Measurements from ENCODE around the gene KDM2A. TPM values are rescaled to one million over a fixed set of nuclear protein-coding genes. Genes with fewer than 3 reads are reported as not detected.

KDM2A gene
- total RNA-seq, 4 donors from 2014 or later = 33.4 to 84.7 (median 64.8) TPM

DNA sequence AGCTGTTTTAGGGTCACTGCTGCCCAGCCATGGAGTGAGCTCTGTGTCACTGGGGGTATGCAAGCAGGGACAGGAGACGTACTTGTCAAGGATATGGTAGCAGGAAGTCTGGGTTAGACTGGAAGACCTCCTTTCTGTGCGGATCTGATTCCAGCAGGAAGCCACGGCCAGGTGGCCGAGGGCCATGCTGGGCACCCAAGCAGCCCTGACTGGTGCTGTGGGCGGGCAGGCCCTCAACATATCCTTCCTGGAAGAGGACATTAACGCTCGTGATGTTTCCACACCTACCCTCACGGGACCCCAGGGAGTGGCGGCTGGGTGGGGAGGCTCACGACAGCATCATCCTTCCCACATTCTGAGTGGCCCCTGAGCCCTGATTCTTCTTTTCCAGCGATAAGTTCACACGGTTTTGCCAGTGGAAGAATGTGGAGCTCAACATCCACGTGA, 161.3 kb downstream of the KDM2A start:
- H3K9me3 ChIP-seq = no peaks in the 10 kb centered on the region
- H3K27me3 ChIP-seq = no peaks in the 10 kb centered on the region
- no peak overlapping the region for H3K4me3 ChIP-seq
- intact Hi-C loops (cut with DNase I) = no loop called here
- TF ChIP-seq, protein P1, sequence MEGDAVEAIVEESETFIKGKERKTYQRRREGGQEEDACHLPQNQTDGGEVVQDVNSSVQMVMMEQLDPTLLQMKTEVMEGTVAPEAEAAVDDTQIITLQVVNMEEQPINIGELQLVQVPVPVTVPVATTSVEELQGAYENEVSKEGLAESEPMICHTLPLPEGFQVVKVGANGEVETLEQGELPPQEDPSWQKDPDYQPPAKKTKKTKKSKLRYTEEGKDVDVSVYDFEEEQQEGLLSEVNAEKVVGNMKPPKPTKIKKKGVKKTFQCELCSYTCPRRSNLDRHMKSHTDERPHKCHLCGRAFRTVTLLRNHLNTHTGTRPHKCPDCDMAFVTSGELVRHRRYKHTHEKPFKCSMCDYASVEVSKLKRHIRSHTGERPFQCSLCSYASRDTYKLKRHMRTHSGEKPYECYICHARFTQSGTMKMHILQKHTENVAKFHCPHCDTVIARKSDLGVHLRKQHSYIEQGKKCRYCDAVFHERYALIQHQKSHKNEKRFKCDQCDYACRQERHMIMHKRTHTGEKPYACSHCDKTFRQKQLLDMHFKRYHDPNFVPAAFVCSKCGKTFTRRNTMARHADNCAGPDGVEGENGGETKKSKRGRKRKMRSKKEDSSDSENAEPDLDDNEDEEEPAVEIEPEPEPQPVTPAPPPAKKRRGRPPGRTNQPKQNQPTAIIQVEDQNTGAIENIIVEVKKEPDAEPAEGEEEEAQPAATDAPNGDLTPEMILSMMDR (IDR thresholded peaks at IDR 0.05) = no peak
- TF ChIP-seq POLR2A (IDR thresholded peaks at IDR 0.05) = no peak
- no peak for DNase-seq
- 56 to 75% methylated on average over 4 to 7 of the region's 13 CpGs for WGBS, 2 donors
- H3K27ac ChIP-seq = peak overlapping the region in 3 of 4 donors; percentile 97 to 98 (median 97)
- peaks cover 37 to 76% (median 42%) of the 10 kb centered on the region in 3 donors for H3K4me1 ChIP-seq
- peaks cover 56 to 82% (median 62%) of the 10 kb centered on the region in 3 donors for H3K36me3 ChIP-seq

DNA sequence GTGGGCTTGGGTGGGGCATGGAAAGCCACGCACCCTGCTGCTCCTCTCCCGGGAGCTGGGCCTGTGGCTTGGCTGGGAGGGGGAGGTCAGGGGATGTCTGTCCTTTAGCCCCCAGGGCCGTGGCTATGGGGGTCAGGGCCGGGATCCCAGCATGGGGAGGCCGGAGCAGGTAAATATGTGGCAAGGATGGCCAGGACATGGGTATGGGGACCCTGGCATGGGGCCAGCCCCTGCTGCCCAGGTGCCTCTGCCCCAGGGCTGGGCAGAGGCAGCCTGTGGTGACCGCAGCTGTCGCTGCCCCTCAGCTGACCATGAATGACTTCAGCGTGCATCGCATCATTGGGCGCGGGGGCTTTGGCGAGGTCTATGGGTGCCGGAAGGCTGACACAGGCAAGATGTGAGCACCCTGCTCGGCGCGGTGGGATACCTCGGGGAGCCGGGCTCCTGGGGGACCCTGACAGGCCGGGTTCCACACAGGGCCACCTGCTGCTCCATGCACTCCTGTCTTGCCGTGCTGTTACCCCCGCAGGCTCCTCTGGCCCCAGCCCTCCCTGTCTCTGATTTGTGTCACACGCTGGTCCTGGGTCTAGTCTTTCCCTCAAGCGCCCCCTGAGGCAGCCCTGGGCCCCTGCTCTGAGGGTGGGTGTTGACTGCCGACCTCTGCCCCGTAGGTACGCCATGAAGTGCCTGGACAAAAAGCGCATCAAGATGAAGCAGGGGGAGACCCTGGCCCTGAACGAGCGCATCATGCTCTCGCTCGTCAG, 161.9 kb downstream of the KDM2A start:
- TF ChIP-seq, protein P1 (IDR thresholded peaks at IDR 0.05) = no peak
- no peak for TF ChIP-seq POLR2A (IDR thresholded peaks at IDR 0.05)
- H3K27ac ChIP-seq = peak overlapping the region in 3 of 4 donors; percentile 97 to 98 (median 97)
- H3K4me1 ChIP-seq = peaks cover 31 to 73% (median 36%) of the 10 kb centered on the region in 3 donors
- no peaks in the 10 kb centered on the region for H3K27me3 ChIP-seq
- no peak overlapping the region for H3K4me3 ChIP-seq
- intact Hi-C loops (cut with DNase I) = no loop called here
- no peaks in the 10 kb centered on the region for H3K9me3 ChIP-seq
- 98% methylated on average over 10 of the region's 31 CpGs; no CpG with 5 or more reads in 1 of the 2 donors for WGBS, 2 donors
- DNase-seq = no peak
- peaks cover 62 to 82% (median 69%) of the 10 kb centered on the region in 3 donors for H3K36me3 ChIP-seq

DNA sequence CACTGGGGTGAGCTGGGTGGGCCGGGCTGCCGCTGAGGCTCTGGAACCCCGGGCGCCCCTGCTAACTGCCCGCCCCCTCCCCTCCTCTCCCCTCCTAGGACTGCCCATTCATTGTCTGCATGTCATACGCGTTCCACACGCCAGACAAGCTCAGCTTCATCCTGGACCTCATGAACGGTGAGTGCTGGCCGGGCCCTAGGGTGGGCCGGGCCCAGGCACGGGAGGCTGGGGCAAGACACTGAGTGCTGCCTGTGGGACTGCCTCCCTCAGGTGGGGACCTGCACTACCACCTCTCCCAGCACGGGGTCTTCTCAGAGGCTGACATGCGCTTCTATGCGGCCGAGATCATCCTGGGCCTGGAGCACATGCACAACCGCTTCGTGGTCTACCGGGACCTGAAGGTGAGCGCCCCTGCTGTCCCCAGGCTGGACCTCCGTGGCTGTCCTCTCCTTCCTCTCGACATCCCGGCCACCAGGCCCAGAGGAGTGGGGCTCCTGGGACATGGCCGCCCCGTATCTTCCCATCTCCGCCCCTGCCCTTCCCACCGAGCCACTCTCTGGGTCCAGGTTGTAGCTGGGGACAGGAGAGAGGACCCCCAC, 162.6 kb downstream of the KDM2A start:
- no peak for DNase-seq
- Histone ChIP-seq H3K36me3 (peaks cover 68 to 87% (median 71%) of the 10 kb centered on the region in 3 donors), H3K27me3 (no peaks in the 10 kb centered on the region), H3K9me3 (no peaks in the 10 kb centered on the region), H3K27ac (peak overlapping the region in 2 of 4 donors; percentile 66 to 77), H3K4me3 (no peak overlapping the region), H3K4me1 (peaks cover 29 to 73% (median 31%) of the 10 kb centered on the region in 3 donors)
- intact Hi-C loops (cut with DNase I) = no loop called here
- WGBS, 2 donors = 91 to 93% methylated on average over 12 to 19 of the region's 27 CpGs
- TF ChIP-seq, protein P1 (IDR thresholded peaks at IDR 0.05) = no peak
- TF ChIP-seq POLR2A (IDR thresholded peaks at IDR 0.05) = no peak

DNA sequence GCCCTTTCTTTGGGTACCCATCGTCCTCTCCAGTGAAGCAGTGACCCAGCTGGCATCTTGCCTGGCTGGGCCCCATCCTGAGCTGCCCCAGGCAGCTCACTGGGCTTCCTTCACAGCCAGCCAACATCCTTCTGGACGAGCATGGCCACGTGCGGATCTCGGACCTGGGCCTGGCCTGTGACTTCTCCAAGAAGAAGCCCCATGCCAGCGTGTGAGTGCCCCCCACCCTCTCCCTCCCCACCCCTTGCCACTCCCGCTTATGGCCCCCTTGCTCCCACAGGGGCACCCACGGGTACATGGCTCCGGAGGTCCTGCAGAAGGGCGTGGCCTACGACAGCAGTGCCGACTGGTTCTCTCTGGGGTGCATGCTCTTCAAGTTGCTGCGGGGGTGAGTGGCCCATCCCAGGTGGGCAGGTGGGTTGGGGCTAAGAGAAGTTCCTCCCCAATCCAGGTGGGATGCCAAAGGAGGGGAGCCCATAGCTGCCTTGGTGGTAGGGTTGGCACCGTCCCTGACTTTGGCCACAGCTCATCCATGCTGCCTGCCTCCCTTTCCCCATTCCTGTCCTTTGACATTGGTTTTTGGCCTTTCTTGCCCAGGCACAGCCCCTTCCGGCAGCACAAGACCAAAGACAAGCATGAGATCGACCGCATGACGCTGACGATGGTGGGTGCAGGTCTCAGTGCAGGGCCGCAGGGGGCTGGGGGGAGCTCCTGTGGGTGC, 163.3 kb downstream of the KDM2A start:
- intact Hi-C loops (cut with DNase I) = no loop called here
- no peaks in the 10 kb centered on the region for H3K27me3 ChIP-seq
- H3K9me3 ChIP-seq = no peaks in the 10 kb centered on the region
- H3K4me1 ChIP-seq = peaks cover 26 to 73% (median 31%) of the 10 kb centered on the region in 3 donors
- WGBS, 2 donors = 82 to 90% methylated on average over 3 to 11 of the region's 20 CpGs
- TF ChIP-seq POLR2A (IDR thresholded peaks at IDR 0.05) = no peak
- TF ChIP-seq, protein P1 (IDR thresholded peaks at IDR 0.05) = no peak
- H3K4me3 ChIP-seq = no peak overlapping the region
- peaks cover 68 to 94% (median 71%) of the 10 kb centered on the region in 3 donors for H3K36me3 ChIP-seq
- peak overlapping the region in 3 of 4 donors; percentile 16 to 77 (median 66) for H3K27ac ChIP-seq
- no peak for DNase-seq
